HG02870 (cell line): Measurements from ENCODE around the gene RASSF10.

Experiments
- ATAC-seq: cut with Tn5 transposase; IDR thresholded peaks from one replicate; pipeline ENCODE4 v1.9.1; 2021; ENCODE audit warnings: mild to moderate bottlenecking, moderate library complexity; ENCODE audit not compliant: unreplicated experiment

RASSF10 gene

DNA sequence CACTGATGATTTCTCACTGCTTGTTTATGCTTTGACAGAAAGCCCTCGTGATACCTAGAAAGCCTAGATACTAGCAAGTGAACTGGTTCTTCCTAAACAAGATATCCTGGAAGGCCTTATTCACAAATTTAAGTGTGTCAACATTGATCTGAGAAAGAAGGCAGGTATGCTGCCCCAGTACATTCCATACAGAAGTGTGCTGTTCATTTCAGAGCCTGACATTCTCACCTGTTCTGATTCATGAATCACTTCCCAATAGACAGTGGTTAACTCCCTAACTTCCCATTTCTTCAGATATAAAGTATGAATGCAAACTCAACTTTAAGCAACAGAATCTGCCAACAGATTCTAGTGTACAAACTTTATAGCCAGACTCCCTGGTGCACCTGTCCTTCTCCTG, 15.5 kb upstream of the RASSF10 start:
- ATAC-seq = no peak

DNA sequence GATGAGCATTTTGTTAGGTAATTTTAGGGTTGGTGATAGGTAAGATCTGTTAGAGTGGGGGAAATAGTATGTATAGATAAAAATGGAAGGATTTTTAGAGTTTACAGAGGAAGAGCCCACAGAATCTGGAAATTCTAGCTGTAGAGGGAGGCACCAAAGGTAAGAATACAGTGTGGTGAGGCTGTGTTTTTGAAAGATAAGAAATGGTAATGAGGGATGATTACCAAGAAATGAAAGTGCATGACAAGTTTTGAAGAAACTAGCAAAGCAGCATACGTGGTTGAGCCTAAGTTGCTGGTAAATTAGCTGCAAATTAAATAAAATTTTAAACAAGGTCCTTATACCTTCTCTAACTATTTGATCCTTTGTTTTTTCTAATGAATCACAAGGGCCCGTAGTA, 14.6 kb upstream of the RASSF10 start:
- ATAC-seq = no peak

DNA sequence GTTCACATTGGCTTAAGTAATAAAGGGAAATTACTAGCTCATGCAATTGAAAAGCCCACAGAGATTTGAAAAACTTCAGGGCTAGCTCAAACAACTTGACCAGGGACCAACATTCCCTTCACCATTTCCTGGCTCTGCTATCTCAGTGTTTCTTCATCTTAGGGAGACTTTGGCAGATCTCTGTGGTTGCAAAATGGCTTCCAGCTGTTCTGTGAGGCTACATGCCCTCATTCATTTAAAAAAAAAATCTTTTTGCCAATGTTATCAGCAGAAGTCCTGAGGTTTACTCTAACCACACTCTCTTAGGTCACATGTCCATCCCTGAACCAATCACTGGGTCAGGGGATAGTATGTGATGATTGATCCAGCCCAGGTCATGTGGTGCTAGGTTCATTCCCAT, 13.9 kb upstream of the RASSF10 start:
- no peak for ATAC-seq

DNA sequence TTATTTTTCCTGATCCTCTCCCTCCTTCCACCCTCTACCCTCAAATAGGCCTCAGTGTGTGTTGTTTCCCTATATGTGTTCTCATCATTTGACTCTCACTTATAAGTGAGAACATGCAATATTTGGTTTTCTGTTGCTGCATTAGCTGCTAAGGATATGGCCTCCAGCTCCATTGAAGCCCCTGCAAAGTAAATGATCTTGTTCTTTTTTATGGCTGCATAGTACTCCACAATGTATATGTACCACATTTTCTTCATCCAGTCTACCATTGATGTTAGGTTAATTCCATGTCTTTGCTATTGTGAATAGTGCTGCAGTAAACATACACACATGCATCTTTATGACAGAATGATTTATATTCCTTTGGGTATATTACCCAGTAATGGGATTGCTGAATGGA, 13.3 kb upstream of the RASSF10 start:
- ATAC-seq = no peak

DNA sequence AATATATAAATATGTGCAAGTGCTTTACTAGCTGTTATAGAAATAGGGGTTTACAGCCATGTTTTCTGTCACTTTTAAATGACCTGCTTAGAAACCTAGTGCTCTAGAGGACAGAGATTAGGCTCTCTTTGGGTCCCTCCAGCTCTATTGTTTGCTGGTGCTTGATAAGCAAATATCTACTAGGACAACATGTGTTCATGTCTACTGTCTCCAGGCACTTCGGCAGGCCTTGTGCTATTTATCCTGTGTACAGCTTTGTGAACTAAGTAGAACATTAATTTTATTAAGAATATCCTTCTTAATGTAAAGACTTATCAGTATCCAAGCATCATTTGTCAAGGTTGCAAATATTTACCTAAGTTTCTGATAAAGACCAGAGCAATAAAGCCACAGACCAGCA, 11.9 kb upstream of the RASSF10 start:
- no peak for ATAC-seq

GRCh38 chr11:12998336-12998735, 10.8 kb upstream of the RASSF10 start:
- ATAC-seq = no peak

DNA sequence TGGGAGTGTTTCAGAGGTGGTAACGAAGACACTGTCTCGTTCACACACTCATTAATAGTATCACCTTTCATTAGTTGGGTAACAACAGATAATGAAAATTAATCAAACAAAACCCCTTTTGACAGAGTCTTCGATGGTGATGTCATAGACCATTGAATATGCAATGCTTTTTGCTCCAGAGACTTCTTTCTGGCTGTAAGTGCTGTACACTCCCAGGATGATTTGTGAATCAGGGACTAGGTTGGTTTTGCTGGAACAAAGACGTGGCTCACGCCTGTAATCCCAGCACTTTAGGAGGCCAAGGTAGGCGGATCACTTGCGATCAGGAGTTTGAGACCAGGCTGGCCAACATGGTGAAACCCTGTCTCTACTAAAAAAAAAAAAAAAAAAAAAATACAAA, 9.5 kb upstream of the RASSF10 start:
- no peak for ATAC-seq

DNA sequence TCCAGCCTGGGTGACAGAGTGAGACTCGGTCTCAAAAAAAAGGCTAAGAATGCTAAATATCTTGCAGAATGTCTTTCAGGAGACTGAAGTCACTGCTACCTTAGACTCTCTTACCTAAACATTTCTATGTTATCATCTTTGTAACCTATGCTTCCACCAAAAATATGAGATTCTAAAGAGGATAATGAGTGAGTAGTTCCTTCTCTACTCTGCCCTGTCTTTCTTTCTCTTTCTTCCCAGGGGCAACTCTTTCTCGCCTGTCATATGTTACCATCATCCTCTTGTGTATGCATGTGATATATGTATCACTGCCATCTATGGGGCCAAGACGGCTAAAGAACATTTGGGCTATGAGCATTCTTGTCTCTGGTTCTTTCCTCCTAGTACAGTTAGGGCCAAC, 9.0 kb upstream of the RASSF10 start:
- ATAC-seq = no peak

DNA sequence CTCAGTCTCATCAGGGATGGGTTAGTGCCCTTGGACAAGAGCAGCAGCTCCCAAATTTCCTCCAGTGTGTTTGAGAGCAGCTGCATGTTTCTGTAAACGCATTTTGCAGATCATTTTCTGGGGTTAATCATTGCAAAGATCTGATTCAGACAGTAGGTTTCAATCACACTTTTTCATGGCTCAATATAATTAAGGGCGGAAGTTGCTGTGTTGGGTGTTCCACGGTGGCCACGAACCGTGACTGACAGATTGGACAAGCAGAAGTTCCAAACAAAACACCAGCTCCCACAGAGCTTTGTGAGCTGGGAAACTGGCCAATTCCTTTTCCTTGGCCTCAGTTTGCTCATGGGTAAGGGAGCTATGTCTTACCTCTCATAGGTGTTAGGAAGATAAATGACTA, 8.4 kb upstream of the RASSF10 start:
- no peak for ATAC-seq

DNA sequence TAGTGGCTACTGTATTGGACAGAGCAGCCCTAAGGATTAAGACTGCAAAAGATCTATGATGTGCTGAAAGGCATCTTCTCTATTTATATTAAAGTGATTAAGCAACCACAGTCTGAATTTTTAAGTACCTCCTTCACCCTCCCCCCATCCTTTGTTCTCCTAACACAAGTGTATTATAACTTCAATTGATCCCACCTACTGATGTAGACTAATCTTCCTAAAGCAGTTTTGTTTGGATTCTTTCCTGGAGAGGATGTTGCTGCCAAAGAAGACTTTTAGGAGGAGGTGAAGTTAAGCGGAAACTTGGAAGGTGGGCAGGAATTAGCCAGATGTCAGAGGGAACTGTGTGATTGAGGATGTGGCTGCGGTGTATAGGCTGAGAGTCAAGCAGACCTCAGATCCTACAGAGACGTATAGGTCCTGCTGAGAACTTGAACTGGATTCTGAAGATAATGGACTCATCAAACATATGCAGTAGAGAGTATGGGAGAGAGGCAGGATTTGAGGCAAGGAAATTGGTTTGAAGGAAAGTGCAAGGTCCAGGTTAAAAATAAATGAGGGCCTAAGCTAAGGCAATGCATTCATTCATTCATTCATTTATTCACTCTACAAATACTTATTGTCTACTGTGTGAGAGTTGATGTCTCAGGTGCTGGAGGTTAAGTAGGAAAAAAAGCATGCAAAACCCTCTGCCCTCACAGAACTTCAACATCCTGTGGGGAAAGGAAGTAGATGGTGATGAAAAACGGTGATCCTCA, 5.2 kb upstream of the RASSF10 start:
- no peak for ATAC-seq

- no peak for ATAC-seq
These were observed 1.7 kb upstream of the RASSF10 start for GRCh38 chr11:13007182-13008060.

DNA sequence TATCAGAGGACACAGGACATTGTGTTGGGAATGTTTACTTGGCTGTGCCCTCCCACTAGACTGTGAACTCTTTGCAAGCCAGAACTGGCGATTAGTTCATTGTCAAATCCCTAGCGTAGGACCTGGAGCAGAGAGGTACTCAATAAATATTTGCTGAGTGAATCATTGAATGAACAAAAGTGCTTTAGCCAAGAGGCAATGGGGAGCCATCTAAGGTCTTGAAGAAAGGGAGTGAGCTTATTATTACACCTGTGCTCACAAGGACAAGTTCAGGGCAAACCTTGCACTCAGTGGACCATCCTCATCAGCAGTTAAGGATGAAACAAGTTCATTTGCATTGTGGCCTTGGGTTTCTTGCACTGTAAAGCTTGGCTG, 1.1 kb upstream of the RASSF10 start:
- ATAC-seq = no peak

GRCh38 chr11:13009476-13009920, 382 bp downstream of the RASSF10 start:
- no peak for ATAC-seq

- no peak for ATAC-seq
These were observed 1.0 kb downstream of the RASSF10 start for GRCh38 chr11:13009921-13010748.

DNA sequence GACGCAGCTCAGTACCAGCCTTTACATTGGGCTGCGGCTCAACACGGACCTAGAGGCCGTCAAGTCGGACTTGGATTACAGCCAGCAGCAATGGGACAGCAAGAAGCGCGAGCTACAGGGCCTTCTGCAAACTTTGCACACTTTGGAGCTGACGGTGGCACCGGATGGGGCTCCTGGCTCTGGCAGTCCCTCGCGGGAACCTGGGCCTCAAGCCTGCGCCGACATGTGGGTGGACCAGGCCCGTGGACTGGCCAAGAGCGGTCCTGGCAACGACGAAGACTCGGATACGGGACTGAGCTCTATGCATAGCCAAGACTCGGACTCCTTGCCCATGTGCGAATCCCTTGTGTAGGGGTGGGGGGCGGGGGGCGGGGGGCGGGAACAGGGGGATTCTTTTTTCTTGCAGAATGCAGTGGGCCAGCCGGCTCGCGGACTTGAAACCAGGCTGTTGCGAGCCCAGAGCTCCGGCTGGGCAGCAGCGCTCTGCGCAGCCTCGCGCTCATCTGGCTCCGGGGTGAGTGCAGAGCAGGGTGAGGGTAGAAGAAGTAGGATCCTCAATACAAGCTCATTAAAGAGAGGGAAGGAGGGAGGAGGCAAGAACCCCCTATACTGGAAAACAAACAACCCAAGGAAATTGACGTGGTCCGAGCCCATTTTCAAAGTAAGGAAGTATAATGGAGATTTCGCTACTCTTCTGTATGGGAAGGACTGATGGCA, 1.8 kb downstream of the RASSF10 start:
- ATAC-seq = no peak

DNA sequence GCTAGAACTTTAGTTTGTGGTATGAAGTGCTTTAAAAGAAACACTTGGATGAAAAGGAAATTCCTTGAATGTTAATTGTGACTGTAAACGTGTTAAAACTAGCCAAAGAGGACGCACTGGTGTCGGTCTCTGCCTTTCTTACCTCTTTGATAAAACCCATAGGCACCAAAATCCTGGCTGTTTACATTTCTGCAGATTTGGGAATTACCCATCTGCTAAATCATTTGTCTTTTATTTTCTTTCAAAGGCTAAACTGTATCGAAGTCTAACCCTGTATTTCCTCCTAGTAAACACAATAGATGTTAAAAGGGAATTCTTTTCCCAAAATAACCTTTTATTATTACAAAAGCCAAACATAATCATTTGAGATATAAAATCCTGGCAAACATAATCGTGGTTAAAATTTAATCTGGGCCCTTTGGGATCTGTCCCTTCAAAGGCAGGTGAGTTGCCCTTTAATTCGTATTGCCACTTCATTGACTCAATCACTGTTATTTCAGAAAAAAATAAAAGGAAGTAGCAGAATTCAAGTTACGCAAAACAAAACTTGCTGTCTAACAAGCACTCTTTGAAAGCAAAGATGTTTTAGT, 2.4 kb downstream of the RASSF10 start:
- no peak for ATAC-seq

DNA sequence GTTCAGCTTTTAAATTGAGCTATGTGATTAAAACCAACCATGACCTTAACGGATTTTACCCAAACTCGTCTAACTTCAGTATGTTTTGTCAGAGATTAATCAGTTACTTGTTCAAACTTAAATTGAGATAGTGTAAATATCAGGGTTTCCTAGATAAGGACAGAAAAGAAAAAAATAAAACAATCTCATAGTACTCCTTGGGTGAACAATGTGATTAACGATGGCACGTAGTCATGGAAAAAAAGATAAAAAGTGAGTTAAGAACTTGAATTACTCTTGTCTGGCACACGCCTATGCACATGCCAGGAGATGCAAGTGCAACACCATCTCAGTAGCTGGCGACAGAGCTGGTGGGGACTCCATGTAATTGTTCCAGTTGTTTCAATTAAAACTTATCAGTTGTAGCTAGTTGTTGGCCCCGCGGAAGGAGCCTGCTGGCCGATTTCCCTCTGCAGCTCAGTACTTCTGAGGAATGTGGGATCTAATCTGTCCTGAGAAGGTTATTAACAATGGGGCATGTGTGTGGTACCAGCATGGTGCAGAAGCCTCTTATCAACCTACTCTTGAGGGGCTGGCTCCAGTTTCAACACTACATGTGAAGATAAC, 3.0 kb downstream of the RASSF10 start:
- ATAC-seq = no peak

GRCh38 chr11:13013054-13013488, 4.0 kb downstream of the RASSF10 start:
- no peak for ATAC-seq

GRCh38 chr11:13015753-13016152, 6.6 kb downstream of the RASSF10 start:
- ATAC-seq = no peak

DNA sequence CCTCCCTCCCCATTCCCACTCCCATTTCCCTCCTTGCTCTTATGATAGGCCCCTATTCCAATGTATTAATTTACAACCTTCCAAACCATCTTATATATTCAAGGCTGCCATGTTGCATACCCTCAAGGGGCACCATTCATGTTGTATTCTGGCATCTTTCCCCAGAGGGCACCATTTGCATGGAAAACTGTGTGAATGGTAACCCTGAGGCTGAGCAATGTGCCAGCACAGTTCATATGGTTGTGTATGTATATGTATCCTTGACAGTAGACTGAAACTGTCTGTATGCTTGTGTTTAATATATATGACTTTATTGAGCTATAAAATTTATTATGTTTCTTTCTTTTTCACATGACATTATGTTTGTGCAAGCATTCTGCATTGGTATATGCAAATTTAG, 7.3 kb downstream of the RASSF10 start:
- ATAC-seq = no peak
